Right lung (tissue), 10 donors: ENCODE measurements around the gene DNAJC2. TPM values are rescaled to one million over a fixed set of nuclear protein-coding genes. Genes with fewer than 3 reads are reported as not detected.

Experiments
- DNase-seq, 2 donors: peaks; one replicate each; pipeline ENCODE4 v3.0.0-alpha.2; 2013
- long read RNA-seq, 8 donors: transcript quantifications; one replicate each; lab custom pipeline, GENCODE V29; 2026
- polyA plus RNA-seq, 5 donors: library from polyadenylated mRNA; unstranded; fragments of 120-200 nt; gene quantifications; one replicate each; pipeline versions ENCODE4 v1.2.1 to v1.2.3, GENCODE V29; 2013; ENCODE audit warnings: inconsistent platforms in 1 of 5, low replicate concordance in 1 of 5; ENCODE audit not compliant: insufficient read length in 5 of 5, insufficient read depth in 1 of 5

DNAJC2 gene
- polyA plus RNA-seq, result 10 to 100 TPM; 38.4 to 57.0 (median 50.8) TPM
- long read RNA-seq, donor 1, partial matches to known transcripts, result 240 of 244 reads
- long read RNA-seq, donor 1, other reads (novel, unspliced or antisense), result 0 of 244 reads
- long read RNA-seq, donor 2, partial matches to known transcripts, result 0 of 2 reads
- long read RNA-seq, donor 2, other reads (novel, unspliced or antisense), result 0 of 2 reads
- long read RNA-seq, donor 3, partial matches to known transcripts, result 0 of 2 reads
- long read RNA-seq, donor 3, other reads (novel, unspliced or antisense), result 0 of 2 reads
- long read RNA-seq, donor 4, partial matches to known transcripts, result 0 of 5 reads
- long read RNA-seq, donor 4, other reads (novel, unspliced or antisense), result 0 of 5 reads
- long read RNA-seq, donor 5, partial matches to known transcripts, result 5 of 10 reads
- long read RNA-seq, donor 5, other reads (novel, unspliced or antisense), result 0 of 10 reads
- long read RNA-seq, donor 6, transcript DNAJC2-203 (17 exons, 2,167 nt), result major isoform, 5 of 7 reads
- long read RNA-seq, donor 6, partial matches to known transcripts, result 0 of 7 reads
- long read RNA-seq, donor 6, other reads (novel, unspliced or antisense), result 0 of 7 reads
- long read RNA-seq, donor 7, transcript DNAJC2-203 (17 exons, 2,167 nt), result major isoform, 7 of 7 reads
- long read RNA-seq, donor 7, partial matches to known transcripts, result 0 of 7 reads
- long read RNA-seq, donor 7, other reads (novel, unspliced or antisense), result 0 of 7 reads
- long read RNA-seq, donor 8, partial matches to known transcripts, result 0 of 3 reads
- long read RNA-seq, donor 8, other reads (novel, unspliced or antisense), result 0 of 3 reads

DNA sequence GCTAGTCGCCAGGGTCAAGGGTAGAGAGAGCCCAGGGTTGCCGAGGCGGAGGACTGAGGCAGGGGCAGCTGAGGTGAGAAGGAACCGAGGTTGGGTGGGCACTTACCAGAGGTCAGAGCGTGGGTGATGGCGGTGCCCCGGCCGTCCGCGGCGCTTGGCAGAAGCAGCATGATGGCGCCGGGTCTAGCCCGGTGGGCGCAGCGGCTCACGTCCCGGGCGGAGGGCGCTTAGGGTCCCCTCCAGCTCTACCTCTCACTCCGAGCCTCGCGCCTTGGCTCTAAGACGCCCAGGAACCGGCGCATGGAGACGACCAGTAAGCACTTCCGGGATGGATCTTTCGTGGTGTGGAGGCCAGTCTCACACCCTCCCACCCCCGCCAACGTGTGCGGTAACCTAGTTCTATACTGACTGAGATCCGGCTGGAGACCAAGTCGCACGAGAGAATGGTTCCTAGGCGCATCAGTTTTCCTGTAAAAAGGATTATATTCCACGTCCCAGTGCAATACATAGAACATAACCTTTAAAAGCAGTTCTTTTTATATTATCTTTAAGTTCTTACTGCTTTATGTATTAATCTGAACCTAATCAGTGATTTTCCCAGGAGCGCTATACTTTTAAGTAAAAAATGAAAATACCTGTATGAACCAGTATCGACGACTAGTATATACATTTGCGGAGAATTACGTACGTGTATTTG lies at the start of gene DNAJC2:
Gene DNAJC2, minus strand, starts transcription at position 315 of the 697 bp plus-strand sequence. Its CDS starts 145 bp downstream, at position 170.
- DNase-seq, result peak; percentile 86 to 87

DNA sequence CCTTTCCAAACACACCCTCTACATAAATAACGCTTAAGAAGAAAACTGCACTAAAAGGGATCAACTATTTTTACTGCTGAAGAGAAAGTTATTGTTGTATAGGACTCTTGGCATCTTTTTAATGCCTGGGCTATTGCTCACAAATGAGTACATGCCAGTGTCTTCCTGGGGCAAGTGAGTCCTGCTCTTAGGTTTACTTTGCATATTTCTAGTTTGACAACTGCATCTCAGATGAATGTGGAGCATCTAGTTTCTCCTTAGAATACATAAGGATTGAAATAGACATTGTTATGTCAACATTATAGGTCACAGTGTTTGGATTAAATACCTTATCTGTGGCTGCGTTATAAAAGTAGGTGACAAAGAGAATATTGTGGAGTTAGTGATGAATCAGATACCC lies 47.4 kb upstream of the DNAJC2 start:
- no peak for DNase-seq

- DNase-seq, result no peak
These were observed 46.6 kb upstream of the DNAJC2 start for GRCh38 chr7:103391150-103391549.

DNA sequence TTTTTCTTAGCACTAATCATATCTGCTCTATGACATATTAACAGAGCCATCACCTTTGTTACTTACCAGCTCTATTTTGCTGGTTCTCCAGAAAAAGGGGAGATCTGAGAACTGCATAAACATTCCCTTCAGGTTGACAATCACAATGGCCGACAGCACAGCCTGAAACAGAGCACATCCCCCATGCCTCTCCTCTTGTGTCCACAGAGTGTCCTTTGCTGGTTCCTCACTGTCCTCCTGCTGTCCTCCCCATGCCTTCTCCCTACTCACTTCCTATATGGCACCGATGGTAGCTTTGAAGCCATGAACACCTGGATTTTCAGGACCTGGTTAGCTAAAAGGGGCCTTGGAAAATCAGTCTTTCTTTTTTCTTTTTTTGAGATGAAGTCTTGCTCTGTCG lies 44.7 kb upstream of the DNAJC2 start:
- DNase-seq, result no peak

DNA sequence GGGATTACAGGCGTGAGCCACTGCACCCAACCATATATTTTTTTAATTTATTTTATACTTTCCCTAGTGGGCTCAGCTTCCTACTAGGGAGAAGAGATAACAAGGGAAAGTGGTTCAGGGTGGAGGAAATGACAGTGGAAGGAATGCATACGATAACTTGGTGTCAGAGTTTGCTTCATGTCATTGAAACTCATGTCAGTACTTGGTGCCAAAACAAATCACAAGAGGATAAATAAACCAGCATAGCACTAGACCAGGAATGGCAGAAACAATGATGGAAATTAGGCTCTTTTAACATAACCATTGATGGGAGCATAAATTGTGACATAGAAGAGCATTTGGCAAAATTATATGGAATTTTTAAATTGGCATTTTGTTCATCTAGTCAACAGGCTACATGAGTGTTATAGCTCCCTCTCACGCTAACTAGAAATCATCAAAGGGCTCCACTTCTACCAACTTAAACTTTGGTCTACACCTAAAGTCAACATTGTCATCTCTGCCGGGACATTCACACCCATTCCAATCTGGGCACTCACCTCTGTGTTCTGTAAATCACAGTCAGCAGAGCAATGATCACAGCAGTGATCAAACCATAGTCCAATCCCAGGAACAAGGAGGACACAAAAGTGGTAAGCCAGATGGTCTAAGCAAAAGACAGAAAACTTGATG lies 44.0 kb upstream of the DNAJC2 start:
- no peak for DNase-seq

DNA sequence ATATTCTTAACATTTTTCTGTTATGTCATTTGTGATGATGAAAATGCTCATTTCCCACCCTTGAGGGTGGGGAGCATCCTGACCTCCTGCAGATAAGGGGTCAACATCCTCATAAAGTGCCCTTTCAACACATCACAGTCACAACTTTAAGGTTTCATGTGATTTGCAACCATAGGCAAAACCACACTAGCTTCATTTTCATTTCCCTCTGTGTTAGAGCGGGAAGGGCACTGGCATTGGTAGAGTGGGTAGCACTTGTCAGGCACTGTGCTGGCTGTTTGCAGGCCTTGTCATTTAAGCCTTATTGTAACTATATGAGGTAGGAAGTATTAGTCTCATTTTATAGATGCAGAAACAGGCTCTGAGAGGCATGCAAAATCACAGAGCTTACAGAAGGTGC lies 42.7 kb upstream of the DNAJC2 start:
- no peak for DNase-seq

DNA sequence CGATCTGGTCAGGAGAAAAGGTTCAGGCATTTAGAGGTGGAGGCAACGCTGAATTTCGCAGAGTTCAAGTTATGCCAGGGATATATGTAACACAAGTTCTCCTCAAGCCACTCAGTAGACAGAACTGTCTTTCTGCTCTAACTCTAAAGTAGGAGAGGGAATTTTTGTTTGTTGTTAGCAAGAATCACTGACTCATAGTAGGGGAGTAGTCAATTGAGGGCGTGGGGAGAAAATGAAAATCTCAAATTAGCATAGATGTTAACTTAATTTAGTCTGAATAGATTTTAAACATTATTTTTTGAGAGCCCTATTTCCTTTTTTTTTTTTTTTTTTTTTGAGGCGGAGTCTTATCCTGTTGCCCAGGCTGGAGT lies 37.5 kb upstream of the DNAJC2 start:
- DNase-seq, result no peak

GRCh38 chr7:103381280-103382031 lies 36.9 kb upstream of the DNAJC2 start:
- DNase-seq, result no peak

DNA sequence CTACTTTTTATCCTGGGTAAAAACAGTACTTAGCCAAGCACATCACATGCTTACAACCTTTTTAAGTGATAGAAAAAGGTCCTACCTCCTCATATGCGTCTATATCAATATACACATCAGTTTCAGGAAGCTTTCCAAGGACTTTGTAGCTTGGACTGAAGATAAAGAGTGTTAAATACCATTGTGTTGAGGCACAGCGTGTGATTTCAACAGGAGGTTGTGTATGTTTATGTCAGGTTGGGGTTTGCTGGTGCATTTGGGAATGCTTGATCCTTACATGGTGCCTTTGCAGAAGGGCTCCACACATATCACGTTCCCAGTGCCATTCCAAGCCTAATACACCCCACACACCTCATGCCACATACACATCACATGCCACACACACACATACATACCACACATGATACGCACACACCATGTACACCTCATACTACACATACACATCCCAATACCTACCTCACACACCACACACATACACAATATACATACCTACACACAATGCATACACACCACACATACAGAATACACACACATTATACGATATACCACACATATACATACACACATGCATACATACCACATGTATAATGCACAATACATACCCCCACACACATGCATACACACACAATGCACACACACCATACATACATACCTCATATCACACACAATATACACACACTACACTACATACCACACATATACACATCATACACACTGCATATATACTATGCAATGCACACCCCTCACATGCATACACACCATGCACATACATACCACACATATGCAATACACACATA lies 36.0 kb upstream of the DNAJC2 start:
- no peak for DNase-seq

DNA sequence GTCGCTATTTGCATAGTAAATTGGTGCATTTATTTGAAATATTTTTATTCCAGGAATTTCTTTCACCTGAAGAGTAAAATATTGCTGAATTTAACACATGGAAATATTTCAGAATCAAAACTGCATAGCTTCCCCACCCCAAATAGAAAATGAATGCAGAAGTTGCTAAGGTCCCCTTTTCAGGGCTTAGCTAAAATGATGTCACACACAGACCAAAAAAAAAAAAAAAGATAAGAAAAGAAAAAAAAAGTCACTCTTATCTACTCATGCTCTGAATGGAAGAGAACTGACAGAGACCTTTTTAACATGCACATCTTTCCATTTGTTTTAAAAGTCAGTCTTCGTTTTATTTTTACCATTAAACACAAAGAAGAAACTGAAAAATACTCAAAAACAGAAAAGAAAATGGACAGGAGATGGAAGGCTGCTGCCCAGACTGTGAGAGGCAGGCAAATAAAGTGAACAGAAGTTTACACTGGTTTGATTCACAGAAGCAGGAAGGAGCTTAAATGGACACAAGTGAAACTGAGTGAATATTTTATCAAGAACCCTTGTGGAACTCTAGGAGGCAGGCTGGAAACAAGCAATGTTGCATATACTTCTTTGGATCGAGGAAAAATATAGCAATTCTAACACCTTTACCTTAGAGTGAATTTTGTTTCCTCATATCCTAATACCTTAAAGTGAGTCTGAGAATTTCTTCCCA lies 34.9 kb upstream of the DNAJC2 start:
- no peak for DNase-seq

GRCh38 chr7:103373866-103374643 lies 29.5 kb upstream of the DNAJC2 start:
- DNase-seq, result no peak

- no peak for DNase-seq
These were observed 24.9 kb upstream of the DNAJC2 start for GRCh38 chr7:103369432-103369831.

- DNase-seq, result no peak
These were observed 5.2 kb upstream of the DNAJC2 start for GRCh38 chr7:103349805-103350204.

- no peak for DNase-seq
These were observed 4.4 kb upstream of the DNAJC2 start for GRCh38 chr7:103348959-103349358.

- no peak for DNase-seq
These were observed 3.9 kb upstream of the DNAJC2 start for GRCh38 chr7:103348452-103348851.

DNA sequence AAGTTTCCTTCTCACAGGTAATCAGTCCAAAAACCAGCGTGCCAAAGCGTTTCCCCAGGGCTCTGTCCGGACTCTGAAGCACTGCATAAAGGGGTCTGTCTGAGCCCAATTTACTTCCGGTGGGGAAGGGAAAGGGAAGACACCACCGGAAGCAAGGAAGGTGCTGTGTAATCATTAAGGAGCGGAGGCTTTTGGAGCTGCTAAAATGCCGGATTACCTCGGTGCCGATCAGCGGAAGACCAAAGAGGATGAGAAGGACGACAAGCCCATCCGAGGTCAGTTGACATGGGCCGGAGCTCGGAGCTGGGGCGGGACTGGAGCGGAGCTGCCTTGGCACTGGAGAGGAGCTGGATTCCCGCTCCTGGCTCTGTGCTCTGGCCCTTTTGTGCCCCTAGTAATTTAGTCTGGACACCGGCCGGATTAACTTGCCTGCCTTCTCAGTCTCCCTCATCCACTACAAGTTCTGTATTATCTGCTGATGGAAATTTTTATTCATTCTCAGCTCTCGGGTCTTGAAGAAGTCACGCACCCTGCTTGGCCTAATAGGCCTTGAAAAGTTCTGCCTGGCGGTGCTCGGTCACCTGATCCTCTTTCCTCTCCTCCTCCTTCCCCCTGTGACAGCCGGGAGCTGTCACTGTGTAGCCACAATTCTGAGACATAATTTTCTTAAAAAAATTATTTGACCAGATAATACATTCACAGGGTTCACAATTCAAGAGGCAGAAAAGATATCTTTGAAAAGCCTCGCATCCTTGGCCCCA lies 3.1 kb upstream of the DNAJC2 start, which contains the start of gene PSMC2:
Gene PSMC2, plus strand, starts transcription at position 137 of the 761 bp plus-strand sequence. Its CDS starts 69 bp downstream, at position 206.
- peak; percentile 87 to 89 for DNase-seq

DNA sequence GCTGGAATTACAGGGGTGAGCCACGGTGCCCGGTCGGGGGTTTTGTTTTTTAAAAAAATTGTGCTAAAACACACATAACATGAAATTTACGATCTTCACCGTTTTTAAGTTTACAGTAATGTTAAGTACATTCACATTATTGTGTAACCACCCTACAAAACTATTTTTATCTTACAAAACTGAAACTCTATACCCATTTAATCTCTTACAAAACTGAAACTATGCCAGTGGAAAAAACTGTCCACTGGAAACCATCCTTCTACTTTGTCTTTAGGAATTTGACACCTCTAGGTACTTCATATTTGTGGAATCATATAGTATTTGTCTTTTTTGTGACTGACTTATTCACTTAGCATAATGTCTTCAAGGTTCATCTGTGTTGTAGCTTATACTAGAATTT lies 1.8 kb upstream of the DNAJC2 start:
- no peak for DNase-seq
